ENCODE measurements around the gene DEFB131B.
"Not testable (repeated sequence)": the region's sequence is repeated elsewhere in the genome, so short reads cannot be mapped to it uniquely, and the experiment has no call there.

DNA sequence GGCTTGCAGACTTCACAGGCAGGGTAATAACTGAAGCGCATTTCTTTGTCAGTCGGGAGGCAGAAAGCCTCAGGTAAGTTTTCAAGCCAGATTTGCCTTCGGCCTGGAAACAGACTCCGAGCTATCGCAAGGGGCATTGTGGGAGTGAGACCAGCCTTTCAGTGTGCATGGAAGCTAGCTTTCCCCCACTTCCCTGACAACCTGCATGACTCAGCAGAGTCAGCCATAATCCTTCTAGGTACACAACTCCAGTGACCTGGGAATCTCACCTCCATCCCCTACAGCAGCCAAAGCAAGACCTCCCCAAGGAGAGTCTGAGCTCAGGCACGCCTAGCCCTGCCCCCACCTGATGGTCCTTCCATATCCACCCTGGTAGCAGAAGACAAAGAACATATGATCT, 35.5 kb upstream of the DEFB131B start:
- TF ChIP-seq CTCF, POLR2A, POLR2AphosphoS5 (IDR thresholded peaks at IDR 0.05): not testable (repeated sequence)
